H9 (cell line): Measurements from ENCODE around the gene CNBD2. TPM values are rescaled to one million over a fixed set of nuclear protein-coding genes. Genes with fewer than 3 reads are reported as not detected.

Experiments used
- DNase-seq: peaks from one replicate; pipeline ENCODE4 v3.0.0-alpha.2; 2017
- H2AFZ ChIP-seq: one replicate; pipeline ENCODE4 v1.6.1; 2013; ENCODE audit warnings: mild to moderate bottlenecking, low read length, control low read depth, moderate library complexity
- H2AK5ac ChIP-seq: 2 replicates; pipeline ENCODE4 v1.6.1; 2013; ENCODE audit warnings: low read length, control low read depth, mixed read lengths; ENCODE audit not compliant: insufficient read length
- H2BK120ac ChIP-seq: one replicate; pipeline ENCODE4 v1.6.1; 2013; ENCODE audit warnings: low read depth, mild to moderate bottlenecking, low read length, control low read depth, inconsistent platforms; ENCODE audit not compliant: poor library complexity, severe bottlenecking
- H2BK12ac ChIP-seq: 2 replicates; pipeline ENCODE4 v1.6.1; 2013; ENCODE audit warnings: low read length, control low read depth, mixed read lengths, low read depth; ENCODE audit not compliant: insufficient read length
- H2BK15ac ChIP-seq: 2 replicates; pipeline ENCODE4 v1.6.1; 2013; ENCODE audit warnings: low read depth, low read length, control low read depth
- H2BK20ac ChIP-seq: one replicate; pipeline ENCODE4 v1.6.1; 2013; ENCODE audit warnings: low read depth, mild to moderate bottlenecking, low read length, control low read depth, inconsistent platforms; ENCODE audit not compliant: poor library complexity, severe bottlenecking
- H2BK5ac ChIP-seq: 2 replicates; pipeline ENCODE4 v1.6.1; 2013; ENCODE audit warnings: low read length, control low read depth, mixed read lengths; ENCODE audit not compliant: insufficient read length
- H3K14ac ChIP-seq: 2 replicates; pipeline ENCODE4 v1.6.1; 2013; ENCODE audit warnings: low read length, control low read depth; ENCODE audit not compliant: insufficient read depth
- H3K18ac ChIP-seq: 2 replicates; pipeline ENCODE4 v1.6.1; 2013; ENCODE audit warnings: low read depth, mild to moderate bottlenecking, mixed read lengths, low read length, control low read depth; ENCODE audit not compliant: insufficient read length
- H3K23ac ChIP-seq: 2 replicates; pipeline ENCODE4 v1.6.1; 2013; ENCODE audit warnings: low read length, control low read depth, mixed read lengths, low read depth; ENCODE audit not compliant: insufficient read length
- H3K23me2 ChIP-seq: 2 replicates; pipeline ENCODE4 v1.6.1; 2013; ENCODE audit warnings: low read depth, mild to moderate bottlenecking, mixed read lengths, low read length, control low read depth; ENCODE audit not compliant: insufficient read length, poor library complexity, severe bottlenecking
- H3K27ac ChIP-seq: 2 replicates; pipeline ENCODE4 v1.5.1; 2013; ENCODE audit warnings: low read length, control low read depth, mixed read lengths, low read depth; ENCODE audit not compliant: insufficient read length
- H3K27me3 ChIP-seq: 2 replicates; pipeline ENCODE4 v1.6.1; 2013; ENCODE audit warnings: low read length, control low read depth, inconsistent platforms; ENCODE audit not compliant: insufficient read depth
- H3K4ac ChIP-seq: 2 replicates; pipeline ENCODE4 v1.6.1; 2013; ENCODE audit warnings: low read depth, mild to moderate bottlenecking, control low read depth, inconsistent platforms, low read length, moderate library complexity
- H3K4me1 ChIP-seq: 2 replicates; pipeline ENCODE4 v1.6.1; 2013; ENCODE audit warnings: low read length, control low read depth, inconsistent platforms; ENCODE audit not compliant: insufficient read depth
- H3K4me2 ChIP-seq: 2 replicates; pipeline ENCODE4 v1.6.1; 2013; ENCODE audit warnings: low read length, control low read depth, mixed read lengths; ENCODE audit not compliant: insufficient read length, insufficient read depth
- H3K56ac ChIP-seq: 2 replicates; pipeline ENCODE4 v1.6.1; 2013; ENCODE audit warnings: low read depth, mild to moderate bottlenecking, mixed read lengths, low read length, control low read depth; ENCODE audit not compliant: insufficient read length
- H3K79me1 ChIP-seq: 2 replicates; pipeline ENCODE4 v1.6.1; 2013; ENCODE audit warnings: low read depth, mild to moderate bottlenecking, moderate library complexity, low read length, control low read depth, inconsistent platforms; ENCODE audit not compliant: insufficient read depth, poor library complexity, severe bottlenecking
- H3K79me2 ChIP-seq: 2 replicates; pipeline ENCODE4 v1.6.1; 2013; ENCODE audit warnings: low read length, control low read depth, inconsistent platforms; ENCODE audit not compliant: insufficient read depth
- H3K9ac ChIP-seq: 2 replicates; pipeline ENCODE4 v1.6.1; 2013; ENCODE audit warnings: low read length, control low read depth, mixed read lengths; ENCODE audit not compliant: insufficient read length; ENCODE audit errors: extremely low read depth
- H3K9me3 ChIP-seq: one replicate; pipeline ENCODE4 v1.6.1; 2013; ENCODE audit warnings: low read depth, low read length, inconsistent platforms; ENCODE audit not compliant: control insufficient read depth
- H3T11ph ChIP-seq: one replicate; pipeline ENCODE4 v1.6.1; 2013; ENCODE audit warnings: mild to moderate bottlenecking, low read length, control low read depth, inconsistent platforms
- H4K20me1 ChIP-seq: one replicate; pipeline ENCODE4 v1.6.1; 2013; ENCODE audit not compliant: control insufficient read depth, insufficient read length, insufficient read depth
- H4K5ac ChIP-seq: 2 replicates; pipeline ENCODE4 v1.6.1; 2013; ENCODE audit warnings: low read depth, mild to moderate bottlenecking, mixed read lengths, low read length, control low read depth; ENCODE audit not compliant: insufficient read length
- H4K8ac ChIP-seq: replicated peaks from 2 replicates; pipeline ENCODE4 v1.6.1; 2013; ENCODE audit warnings: low read length, control low read depth, mixed read lengths, low read depth; ENCODE audit not compliant: insufficient read length
- H4K91ac ChIP-seq: 2 replicates; pipeline ENCODE4 v1.6.1; 2013; ENCODE audit warnings: low read depth, mild to moderate bottlenecking, moderate library complexity, mixed read lengths, low read length, control low read depth; ENCODE audit not compliant: insufficient read length
- H3K27ac Mint-ChIP-seq, 3 experiments: 2 replicates in 2 of 3; 3 replicates in 1 of 3; pipeline ENCODE4 v1.8.0; 2020 to 2021; ENCODE audit warnings: mixed read lengths in 3 of 3, mild to moderate bottlenecking in 1 of 3, moderate library complexity in 1 of 3
- H3K27me3 Mint-ChIP-seq: 2 replicates; pipeline ENCODE4 v1.8.0; 2021; ENCODE audit warnings: low read depth, mild to moderate bottlenecking, moderate library complexity, mixed read lengths
- H3K36me3 Mint-ChIP-seq, 3 experiments: 2 replicates in 2 of 3; 3 replicates in 1 of 3; pipeline ENCODE4 v1.8.0; 2020 to 2021; ENCODE audit warnings: low read depth in 3 of 3, mixed read lengths in 3 of 3; ENCODE audit not compliant: insufficient read depth in 1 of 3
- H3K4me1 Mint-ChIP-seq, 2 experiments: 2 replicates each; pipeline ENCODE4 v1.8.0; 2020; ENCODE audit warnings: mixed read lengths in 2 of 2
- H3K4me3 Mint-ChIP-seq, 2 experiments: 2 replicates in 1 of 2; 3 replicates in 1 of 2; pipeline ENCODE4 v1.8.0; 2020 to 2021; ENCODE audit warnings: mild to moderate bottlenecking in 2 of 2, mixed read lengths in 2 of 2, moderate library complexity in 1 of 2
- H3K9me3 Mint-ChIP-seq, 2 experiments: 2 replicates in 1 of 2; 3 replicates in 1 of 2; pipeline ENCODE4 v1.8.0; 2020; ENCODE audit warnings: mild to moderate bottlenecking in 2 of 2, mixed read lengths in 2 of 2, moderate library complexity in 1 of 2
- WGBS: extraction: QIAGEN DNeasy Blood & Tissue Kit; methylation state at CpG from one replicate; pipeline ENCODE4 v1.1.7; 2013; ENCODE audit warnings: missing lambda C conversion rate, low lambda C conversion rate, mixed read lengths; ENCODE audit not compliant: insufficient read length; ENCODE audit errors: extremely low coverage; 5-methylcytosine and 5-hydroxymethylcytosine counted together
- total RNA-seq: library from RNA; stranded (reverse); gene quantifications from 2 replicates; pipeline ENCODE4 v1.2.1, GENCODE V29; 2021
- TF ChIP-seq, protein P1 (sequence below): fragments of 200-600 bp; sonication (generic); conservative IDR thresholded peaks from 3 replicates; pipeline ENCODE4 v1.8.0; 2021; ENCODE audit warnings: antibody characterized with exemption, mild to moderate bottlenecking

Gene CNBD2
- total RNA-seq, 1 experiment from 2014 or later = 3.1 TPM

DNA sequence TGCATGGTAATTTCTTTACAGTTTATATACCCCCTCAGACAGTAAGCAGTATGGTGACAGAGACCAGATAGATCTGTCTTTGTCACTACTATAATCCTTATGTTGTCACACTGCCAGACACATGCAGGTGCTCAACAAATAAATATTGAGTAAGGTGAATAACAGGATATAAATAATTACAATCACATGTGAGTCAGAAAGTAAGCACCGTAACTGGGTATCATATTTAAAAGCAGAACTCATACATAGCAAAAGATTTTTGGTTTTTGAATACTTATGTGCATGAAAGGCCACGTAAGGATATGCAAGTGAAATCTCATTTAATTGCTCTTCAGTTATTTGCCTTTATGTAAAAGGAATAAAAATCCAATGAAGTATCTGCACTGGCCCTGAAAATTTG lies 17.4 kb downstream of the CNBD2 start:
- no peak overlapping the region for H3K27ac Mint-ChIP-seq
- Histone ChIP-seq H3K27me3 (no peaks in the 10 kb centered on the region), H3K9me3 (no peaks in the 10 kb centered on the region), H2BK12ac (no peak overlapping the region), H2AFZ (no peak overlapping the region), H2BK120ac (no peak overlapping the region), H2BK5ac (no peak overlapping the region), H3K14ac (no peak overlapping the region), H3K56ac (no peak overlapping the region), H4K91ac (no peak overlapping the region), H2AK5ac (no peak overlapping the region), H3K18ac (no peak overlapping the region), H3K9ac (no peak overlapping the region), H3K79me2 (no peaks in the 10 kb centered on the region), H4K5ac (no peak overlapping the region), H2BK20ac (no peak overlapping the region), H3K79me1 (no peaks in the 10 kb centered on the region), H3K23me2 (no peaks in the 10 kb centered on the region), H3T11ph (no peak overlapping the region), H3K23ac (no peak overlapping the region), H3K4ac (no peak overlapping the region), H4K8ac (no peak overlapping the region), H3K4me2 (no peak overlapping the region), H4K20me1 (no peaks in the 10 kb centered on the region), H3K27ac (no peak overlapping the region), H3K4me1 (no peaks in the 10 kb centered on the region), H2BK15ac (no peak overlapping the region)
- TF ChIP-seq, protein P1, sequence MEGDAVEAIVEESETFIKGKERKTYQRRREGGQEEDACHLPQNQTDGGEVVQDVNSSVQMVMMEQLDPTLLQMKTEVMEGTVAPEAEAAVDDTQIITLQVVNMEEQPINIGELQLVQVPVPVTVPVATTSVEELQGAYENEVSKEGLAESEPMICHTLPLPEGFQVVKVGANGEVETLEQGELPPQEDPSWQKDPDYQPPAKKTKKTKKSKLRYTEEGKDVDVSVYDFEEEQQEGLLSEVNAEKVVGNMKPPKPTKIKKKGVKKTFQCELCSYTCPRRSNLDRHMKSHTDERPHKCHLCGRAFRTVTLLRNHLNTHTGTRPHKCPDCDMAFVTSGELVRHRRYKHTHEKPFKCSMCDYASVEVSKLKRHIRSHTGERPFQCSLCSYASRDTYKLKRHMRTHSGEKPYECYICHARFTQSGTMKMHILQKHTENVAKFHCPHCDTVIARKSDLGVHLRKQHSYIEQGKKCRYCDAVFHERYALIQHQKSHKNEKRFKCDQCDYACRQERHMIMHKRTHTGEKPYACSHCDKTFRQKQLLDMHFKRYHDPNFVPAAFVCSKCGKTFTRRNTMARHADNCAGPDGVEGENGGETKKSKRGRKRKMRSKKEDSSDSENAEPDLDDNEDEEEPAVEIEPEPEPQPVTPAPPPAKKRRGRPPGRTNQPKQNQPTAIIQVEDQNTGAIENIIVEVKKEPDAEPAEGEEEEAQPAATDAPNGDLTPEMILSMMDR = no peak
- peaks cover 3% of the 10 kb centered on the region in 2 experiments; a peak in 3 of 4 replicates for H3K4me1 Mint-ChIP-seq
- H3K9me3 Mint-ChIP-seq = no peaks in the 10 kb centered on the region
- no peaks in the 10 kb centered on the region for H3K36me3 Mint-ChIP-seq
- WGBS = no CpG with 5 or more reads among the region's 2 CpGs
- peaks cover 12% of the 10 kb centered on the region for H3K27me3 Mint-ChIP-seq
- H3K4me3 Mint-ChIP-seq = no peak overlapping the region
- DNase-seq = no peak
